ENCODE measurements around the gene TMEM169.

Gene TMEM169

GRCh38 chr2:216072473-216072872, 9.2 kb upstream of the TMEM169 start:
- TF ChIP-seq CTCF (IDR thresholded peaks at IDR 0.05) = no peak

- no peak for TF ChIP-seq CTCF (IDR thresholded peaks at IDR 0.05)
Observed at GRCh38 chr2:216073773-216074172, 7.9 kb upstream of the TMEM169 start.

- no peak for TF ChIP-seq CTCF (IDR thresholded peaks at IDR 0.05)
Observed at GRCh38 chr2:216074380-216074779, 7.3 kb upstream of the TMEM169 start.

GRCh38 chr2:216074794-216075193, 6.9 kb upstream of the TMEM169 start:
- TF ChIP-seq CTCF (IDR thresholded peaks at IDR 0.05) = no peak

- TF ChIP-seq CTCF (IDR thresholded peaks at IDR 0.05) = no peak
Observed at GRCh38 chr2:216075510-216076485, 5.9 kb upstream of the TMEM169 start.

GRCh38 chr2:216078776-216079175, 2.9 kb upstream of the TMEM169 start:
- no peak for TF ChIP-seq CTCF (IDR thresholded peaks at IDR 0.05)

GRCh38 chr2:216081012-216081411, 707 bp upstream of the TMEM169 start:
- TF ChIP-seq CTCF (IDR thresholded peaks at IDR 0.05) = no peak

All from LNCAP (cell line).